ENCODE measurements around the gene PCLO.
"Not testable (repeated sequence)": the region's sequence is repeated elsewhere in the genome, so short reads cannot be mapped to it uniquely, and the experiment has no call there.

Gene PCLO

DNA sequence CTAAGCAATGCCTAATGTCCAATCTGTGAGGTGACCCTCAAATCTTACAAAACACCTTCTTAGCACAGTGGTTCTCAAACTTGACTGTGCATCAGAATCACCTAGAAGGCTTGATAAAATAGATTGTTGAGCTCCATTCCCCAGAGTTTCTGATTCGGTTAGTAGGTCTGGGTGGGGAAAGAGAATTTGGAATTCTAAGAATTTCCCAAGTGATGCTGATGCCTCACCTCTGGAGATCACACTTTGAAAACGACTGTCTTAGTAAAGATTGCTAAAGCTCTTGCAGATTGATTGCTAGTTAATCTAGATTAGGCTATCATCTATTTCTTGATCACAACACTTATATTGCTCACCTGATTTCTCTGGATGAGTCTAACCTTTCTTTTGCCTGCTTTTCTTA is 126.6 kb downstream of the PCLO start:
- no peak for DNase-seq

DNA sequence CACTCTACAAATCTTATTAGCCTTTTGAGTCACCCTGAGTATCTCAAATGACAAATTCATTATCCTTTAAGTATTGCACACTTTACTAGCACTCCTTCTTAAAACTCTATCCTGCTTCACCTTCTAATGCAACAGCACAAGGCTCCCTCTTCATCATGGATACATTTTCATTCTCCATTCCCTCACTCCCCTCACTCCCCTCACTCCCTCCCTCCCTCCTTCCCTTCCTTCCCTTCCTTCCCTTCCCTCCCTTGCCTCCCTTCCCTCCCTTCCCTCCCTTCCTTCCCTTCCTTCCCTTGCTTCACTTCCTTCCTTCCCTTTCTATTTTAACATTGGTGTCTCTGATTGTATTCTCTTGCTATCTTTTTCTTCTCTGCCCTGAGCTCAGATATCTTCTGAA is 130.5 kb downstream of the PCLO start:
- no peak for DNase-seq

DNA sequence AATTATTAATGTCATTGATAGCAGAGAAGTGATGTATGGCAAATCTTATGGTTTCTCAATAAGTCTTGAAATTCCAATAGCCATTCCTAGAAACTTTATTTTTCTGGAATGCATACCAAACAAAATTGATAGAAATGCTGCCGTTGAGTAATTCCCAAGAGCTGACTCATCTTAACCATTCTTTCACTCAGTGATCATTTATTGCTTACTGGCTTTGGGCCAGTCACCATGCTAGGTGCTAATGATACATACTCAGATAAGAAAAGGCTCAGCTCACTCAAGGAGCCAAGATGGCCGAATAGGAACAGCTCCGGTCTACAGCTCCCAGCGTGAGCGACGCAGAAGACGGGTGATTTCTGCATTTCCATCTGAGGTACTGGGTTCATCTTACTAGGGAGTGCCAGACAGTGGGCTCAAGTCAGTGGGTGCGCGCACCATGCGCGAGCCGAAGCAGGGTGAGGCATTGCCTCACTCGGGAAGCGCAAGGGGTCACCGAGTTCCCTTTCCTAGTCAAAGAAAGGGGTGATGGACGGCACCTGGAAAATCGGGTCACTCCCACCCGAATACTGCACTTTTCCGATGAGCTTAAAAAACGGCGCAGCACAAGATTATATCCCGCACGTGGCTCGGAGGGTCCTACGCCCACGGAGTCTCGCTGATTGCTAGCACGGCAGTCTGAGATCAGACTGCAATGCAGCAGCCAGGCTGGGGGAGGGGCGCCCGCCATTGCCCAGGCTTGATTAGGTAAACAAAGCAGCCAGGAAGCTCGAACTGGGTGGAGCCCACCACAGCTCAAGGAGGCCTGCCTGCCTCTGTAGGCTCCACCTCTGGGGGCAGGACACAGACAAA is 138.6 kb downstream of the PCLO start:
- not testable (repeated sequence) for DNase-seq

DNA sequence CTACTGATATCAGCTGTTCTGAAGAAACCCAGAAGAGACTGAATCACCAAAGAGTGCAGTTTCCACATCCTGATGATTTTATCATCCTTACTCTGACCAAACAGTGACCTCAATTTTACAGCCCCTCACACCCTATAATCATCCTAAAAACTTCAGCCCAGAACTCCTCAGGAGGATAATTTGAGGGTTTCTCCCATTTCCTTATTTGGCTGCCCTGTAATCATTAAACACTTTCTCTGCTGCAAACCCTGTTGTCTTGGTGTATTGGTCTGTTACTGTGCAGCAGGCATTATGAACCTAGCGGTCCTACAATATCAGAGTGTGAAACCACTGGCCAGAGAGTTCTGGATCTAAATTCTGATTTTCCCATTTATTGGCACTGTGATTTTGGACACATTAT is 141.7 kb downstream of the PCLO start:
- DNase-seq: no peak

DNA sequence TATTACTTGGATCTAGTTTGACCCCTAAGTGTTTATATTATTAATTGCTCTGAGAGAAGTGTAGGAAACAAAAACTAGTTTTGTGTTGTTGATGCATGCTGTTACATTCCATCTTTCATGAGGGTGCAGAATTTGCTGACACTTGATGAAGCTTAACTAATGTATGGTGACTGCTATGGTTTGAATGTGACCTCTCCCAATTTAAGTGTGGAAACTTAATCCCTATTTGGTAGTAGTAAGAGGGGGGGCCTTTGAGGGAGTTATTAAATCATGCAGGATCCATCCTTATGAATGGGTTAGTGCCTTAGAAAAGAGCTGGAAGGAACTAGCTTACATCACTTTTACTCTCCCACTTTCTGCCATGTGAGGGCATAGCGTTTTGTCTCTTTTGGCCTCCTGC is 142.5 kb downstream of the PCLO start:
- no peak for DNase-seq

DNA sequence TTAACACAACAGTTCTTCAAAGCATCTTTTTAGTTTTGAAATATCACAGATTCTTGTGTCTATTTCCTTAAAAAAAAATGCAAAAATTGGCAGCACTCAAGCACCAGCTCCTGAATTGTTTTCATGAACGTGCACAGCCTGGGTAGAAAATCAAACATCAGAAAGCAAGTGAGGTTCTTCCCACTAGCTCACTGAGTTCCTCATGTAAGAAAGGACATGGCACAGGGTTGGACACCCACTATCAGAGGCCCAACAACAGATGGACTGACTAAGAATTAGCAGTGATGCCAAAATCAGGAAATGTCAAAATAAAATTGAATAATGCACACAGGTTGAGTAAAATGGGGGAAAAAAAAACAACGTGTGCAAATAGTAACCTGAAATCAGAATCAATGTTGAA is 146.8 kb downstream of the PCLO start:
- no peak for DNase-seq

DNA sequence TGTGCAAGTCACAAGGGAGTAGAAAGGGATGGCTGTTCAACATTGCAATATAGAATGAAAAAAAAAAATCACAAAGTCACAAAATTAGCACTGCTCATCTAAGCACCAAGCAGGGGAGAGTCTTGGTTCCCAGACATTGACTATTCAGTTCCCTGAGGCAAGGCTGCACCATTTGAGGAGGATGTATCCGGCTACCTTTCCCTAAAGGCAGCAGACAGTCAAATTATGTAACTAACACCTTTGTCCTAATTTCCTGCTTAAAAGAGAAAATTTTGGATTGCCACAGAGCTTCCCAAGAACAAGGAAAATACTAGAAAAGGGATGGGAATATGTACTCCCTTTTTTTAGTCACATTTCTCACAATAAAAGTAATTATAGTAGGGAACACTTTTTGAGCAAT is 148.1 kb downstream of the PCLO start:
- no peak for DNase-seq

DNA sequence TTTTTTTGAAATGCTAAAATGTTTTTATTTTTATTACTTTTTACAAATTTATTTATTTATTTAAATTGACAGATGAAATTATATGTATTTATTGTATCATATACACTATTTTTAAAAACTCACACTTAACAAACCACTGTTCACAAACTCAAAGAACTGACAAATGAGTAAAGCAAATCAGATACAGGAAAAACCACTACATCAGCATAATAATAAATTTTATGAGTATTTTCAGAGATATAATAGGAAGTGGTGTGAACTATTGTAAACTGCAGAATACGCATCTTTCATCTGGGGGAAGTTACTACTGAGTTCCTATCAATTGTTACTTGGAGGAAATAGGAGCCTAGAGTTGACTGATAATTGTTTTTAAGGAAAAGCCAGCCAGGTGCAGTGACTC is 150.7 kb downstream of the PCLO start:
- DNase-seq: no peak

DNA sequence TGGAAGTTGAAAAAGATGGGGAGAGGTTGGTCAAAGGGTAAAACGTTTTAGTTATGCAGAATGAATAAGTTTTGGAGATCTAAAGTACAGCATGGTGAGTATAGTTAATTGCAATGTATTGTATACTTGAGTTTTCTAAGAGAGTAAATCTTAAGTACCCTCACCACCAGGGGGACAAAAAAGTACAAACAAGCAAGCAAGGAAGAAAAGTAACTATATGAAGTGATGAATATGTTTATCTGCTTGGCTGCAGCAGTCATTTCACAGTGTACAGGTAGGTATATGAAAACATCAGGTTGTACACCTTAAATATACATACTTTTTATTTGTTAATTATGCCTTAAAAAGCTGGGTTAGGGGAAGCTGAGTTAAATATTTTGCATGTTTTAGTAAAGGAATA is 157.3 kb downstream of the PCLO start:
- peak; percentile 12 for DNase-seq

DNA sequence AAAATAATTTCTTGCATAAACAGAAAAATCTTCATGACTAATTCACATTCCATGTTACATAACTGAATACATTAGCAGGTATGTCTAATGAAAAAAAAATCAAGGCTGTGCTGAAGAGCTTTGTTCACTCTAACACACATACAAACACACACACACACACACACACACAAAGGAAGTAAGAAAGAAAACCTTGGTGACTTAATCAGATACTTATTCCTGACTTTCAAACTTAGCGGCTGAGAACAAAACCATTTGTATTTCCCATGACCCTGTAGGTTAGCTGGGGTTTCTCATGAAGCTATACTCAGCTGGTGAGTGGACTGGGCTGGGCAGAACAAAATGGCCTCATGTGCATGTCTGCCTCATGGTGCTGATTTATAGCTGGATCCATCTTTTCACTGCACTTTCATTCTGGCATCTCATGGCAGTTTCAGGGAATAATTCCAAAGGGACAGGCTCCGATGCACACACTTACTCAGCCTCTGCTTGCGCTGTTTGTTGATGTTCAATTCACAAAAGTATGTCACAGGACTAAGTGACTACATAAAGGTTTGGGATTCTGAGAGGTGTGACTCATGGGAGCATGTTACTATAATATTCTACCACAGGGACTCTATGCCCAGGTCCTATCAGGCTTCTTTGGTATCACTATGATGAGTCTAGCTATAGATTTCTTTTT is 161.2 kb downstream of the PCLO start:
- no peak for DNase-seq

DNA sequence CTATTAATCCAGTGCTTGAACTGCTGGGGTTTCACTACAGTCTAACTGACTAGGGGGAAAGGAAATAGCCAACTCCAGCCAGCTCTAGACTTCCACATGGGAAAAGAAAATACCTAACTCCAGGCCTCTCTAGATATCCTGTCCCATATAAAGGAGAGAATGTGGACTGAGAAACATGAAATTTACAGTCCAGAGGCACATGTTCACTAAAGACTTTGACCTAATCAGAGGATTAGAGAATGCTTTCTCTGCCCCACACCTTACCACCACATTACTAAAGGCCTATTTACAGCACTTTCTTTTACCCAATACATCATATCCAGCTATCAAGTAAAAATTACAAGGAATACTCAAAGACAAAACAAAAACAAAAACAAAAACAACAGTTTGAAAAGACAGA is 164.2 kb downstream of the PCLO start:
- no peak for DNase-seq

DNA sequence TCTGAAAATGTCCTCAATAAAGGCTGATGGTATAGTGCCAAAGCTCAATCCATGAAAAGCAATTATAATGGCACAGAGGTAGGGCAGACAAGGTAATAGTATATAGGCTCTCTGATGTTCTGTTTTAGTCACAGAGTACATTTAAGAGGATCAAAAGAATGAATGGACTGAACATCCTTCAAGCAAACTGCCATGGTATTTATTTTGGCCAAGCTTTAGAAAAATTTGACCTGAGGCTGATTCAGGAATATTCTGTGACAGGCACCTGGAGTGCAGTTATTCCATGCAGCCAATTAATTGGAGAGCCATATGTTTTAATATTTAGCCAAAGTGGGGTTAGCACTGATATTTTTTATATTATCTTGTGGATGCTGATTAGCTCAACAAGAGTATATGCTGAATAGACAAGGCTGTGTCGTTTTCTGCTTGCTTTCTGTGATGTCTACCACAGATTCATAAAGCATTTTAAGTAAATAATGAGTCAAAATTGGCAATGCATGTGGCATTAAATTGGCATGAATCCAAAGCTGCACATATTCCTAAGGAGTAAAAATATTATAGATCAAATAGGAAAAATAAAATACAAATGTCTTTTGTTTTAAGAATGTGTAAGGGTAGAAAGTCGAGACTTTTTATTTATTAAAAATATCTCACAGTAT is 177.4 kb downstream of the PCLO start:
- DNase-seq: peak; percentile 7

DNA sequence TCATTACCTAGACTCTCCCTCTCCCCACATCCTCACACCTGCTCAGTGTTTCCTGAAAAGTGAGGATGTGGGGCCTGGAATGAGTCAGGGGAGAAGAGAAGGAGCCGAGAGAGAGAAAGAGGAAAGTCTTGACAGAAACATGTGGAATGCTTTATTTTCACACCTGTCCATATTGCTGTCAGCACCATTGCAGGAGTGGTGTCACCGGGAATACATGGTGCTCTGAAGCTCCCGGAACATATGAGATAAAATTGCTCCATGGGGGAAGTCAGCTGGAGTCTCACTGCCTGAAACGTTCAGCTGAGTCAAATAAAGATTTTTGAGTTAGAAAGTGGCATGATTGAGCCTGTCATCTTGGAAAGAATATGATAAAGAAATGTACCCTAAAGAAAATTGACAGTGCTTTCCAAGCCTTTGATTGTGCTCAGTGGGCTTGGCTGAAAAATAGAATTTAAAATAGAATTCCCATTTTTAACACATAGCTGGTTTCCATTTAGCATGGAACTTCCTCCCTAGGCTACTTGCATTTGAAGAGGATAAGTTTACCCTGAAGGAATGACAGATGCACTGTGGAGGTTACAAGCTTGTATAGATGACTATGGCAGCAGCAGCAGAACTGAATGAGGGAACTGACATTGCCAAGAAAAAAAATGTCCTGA is 182.4 kb downstream of the PCLO start:
- no peak for DNase-seq

DNA sequence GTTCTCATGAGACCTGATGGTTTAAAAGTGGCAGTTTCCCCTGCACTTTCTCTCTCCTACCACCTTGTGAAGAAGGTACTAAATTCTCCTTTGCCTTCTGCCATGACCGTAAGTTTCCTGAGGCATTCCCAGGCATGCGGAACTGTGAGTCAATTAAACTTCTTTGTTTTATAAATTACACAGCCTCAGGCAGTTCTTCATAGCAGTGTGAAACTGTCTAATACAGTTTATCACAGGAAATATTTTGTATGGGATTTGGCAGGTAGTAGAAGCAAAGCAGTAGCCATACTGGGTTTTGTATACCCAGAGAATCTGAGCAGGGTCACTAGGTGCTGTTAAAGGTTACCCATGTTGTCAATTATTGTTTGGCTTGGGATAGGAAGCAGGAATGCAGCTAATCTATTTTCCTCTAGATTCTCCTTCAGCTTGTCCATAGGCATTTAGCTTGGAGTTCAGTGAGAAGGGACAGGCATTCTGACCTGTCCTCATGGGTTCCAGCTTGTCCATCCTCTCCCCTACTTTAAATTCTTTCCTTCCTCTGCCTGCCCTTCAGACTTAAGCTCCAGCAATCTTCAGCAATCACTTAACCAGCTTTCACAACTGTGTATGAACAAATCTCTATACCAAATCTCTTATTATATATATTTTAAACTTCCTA is 186.7 kb downstream of the PCLO start:
- DNase-seq: no peak

DNA sequence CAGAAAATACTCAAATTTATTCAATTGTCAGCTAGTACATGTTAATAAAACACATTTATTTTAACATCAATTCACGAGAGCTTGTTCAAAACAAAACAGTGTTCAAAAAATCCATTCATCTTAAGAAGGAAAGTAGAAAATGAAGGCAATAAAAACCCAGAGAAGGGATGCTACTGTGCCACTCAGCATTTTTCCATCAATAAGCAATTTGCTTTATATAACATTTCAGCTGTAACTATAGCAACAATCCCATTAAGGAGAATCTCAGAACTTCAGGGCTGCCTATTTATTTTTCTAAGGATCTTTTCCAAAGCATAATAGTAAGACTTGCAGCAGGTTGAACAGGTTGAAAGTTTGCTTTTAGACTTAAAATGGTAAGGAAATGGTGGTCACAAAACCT is 190.5 kb downstream of the PCLO start:
- peak; percentile 18 for DNase-seq

DNA sequence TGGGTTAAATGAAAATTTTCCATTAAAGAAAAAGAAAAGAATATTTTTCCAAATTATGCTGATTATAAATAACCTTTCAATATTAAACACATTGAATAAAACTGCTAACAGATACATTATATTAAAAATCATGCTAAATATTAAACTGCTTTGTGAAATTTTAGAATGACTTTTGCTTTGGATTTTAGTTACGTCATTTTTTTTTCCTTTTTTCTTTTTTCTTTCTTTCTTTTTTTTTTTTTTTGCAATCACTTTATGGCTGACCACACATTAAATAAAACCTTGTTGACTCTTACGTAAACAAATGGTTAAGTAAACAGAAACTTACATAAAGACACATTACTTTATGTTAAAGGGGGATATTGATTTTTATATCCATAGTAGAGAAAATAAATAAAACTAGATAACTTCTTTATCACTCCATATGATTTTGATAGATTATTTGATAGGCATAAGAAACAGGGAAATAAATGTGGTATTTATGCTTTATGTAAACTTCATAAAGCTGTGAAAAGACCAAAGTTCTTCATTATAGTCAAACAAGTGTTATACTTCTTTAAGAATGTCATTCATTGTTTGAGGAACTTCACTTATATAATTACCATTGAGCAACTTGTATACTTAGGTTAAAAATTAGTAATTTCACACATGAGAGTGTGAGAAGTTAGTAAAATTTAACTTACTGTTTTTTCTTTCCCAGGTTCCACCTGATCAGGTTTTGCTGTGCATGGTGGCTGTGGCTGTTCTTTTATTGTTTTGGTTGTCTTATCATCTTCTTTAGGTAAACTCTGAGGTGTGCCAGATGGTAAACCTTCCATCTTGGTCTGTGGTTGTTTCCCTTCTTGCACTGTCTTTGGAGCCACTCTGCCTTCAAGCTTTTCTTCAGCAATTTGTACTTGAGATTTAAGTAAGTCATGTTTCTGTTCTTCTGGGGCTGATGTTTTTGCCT is 197.3 kb downstream of the PCLO start:
- no peak for DNase-seq

DNA sequence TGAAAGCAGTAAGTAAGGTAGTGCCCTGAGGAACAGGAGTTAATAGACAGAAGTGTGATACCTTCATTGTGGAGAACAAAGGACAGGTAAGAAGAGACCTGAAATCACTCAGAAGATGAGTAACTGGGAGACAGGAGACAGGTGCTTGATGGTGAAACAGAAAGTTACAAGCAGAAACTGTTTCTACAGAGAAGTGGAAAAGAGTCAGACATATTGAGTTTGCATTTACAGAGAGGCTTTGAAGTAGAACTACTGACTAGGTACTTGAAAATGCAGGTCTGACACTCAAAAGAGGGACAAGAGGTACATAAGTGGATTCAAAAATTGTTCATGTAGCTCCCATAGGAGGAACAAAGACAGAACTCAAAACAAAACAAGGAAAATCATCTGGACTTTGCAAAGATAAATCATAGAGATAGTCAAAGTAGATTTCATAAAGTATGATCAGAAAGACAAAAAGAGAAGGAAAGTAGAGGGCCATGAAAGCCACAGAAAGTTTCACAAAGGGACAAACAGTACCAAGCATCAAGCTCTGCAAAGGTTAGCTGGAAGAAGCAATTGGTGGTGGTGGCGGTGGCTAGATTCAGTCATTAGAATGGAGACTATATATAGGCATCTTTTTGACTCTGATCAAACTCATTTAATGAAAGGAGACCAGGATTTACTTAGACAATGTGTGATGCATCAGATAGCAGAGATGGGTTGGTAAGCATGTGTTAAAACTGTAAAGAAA is 198.4 kb downstream of the PCLO start:
- peak; percentile 45 for DNase-seq

DNA sequence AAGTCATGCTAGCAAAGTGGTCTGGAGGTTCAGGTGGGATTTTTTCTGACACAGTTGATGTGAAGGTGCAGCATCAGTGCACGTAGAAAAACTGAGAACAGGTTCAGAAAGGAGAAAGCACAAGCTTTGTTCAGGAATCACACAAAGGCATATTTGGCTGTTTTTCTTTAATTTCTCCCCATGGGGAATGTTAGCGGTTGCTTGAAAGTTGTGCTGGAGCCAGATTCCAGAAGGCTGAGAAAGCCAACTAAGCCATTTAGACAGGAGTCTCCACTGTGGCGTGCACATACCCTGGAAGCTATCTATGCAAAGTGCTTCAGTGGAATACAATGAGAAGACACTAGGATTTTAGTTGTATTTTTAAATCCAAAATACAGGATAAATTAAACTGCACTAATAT is 201.4 kb downstream of the PCLO start:
- DNase-seq: no peak

DNA sequence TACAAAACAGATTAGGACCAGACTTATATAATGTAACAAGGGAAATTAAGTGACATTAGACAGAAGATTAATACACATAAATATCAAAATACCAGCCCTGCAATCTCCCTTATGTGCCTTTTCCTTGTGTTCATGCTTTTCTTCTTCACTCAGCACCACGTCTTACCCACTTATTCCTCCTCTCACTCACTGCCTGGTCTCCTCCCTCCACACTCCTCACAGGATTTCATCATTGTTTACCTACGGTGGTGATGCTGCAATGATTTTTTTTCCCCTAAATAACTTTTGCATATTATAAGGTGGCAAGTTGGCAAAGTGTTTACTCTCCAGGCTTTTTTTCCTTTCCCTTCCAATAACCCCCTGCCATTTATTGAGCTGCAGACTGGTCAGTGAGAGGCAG is 203.2 kb downstream of the PCLO start:
- no peak for DNase-seq

DNA sequence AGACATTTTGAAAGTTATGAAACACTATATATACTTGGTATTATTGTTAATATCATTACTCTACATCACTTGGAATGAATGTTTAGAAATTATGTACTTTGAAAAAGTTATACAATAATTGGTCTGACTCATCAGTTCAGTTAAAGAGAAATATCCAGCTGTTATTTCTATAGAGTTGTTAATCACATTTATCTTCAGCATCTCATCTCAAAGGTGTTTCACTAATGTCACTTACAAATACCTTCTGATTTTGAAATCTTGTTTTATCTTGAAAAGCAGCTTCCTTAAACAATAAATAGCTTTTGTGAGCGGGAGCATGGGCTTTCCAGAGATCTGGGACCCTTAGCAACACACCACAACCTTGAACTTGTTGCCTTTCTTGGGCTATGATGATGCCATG is 205.2 kb downstream of the PCLO start:
- no peak for DNase-seq

Data from NCI-H1105 (cell line).